ENCODE measurements around the gene MTF2.

The MTF2 gene

GRCh38 chr1:93178418-93178817 lies 99.3 kb downstream of the MTF2 start:
- Histone ChIP-seq H3F3A (ENCODE audit: insufficient read depth, low read length) (peaks cover 8% of the 10 kb centered on the region; the same call in 1 of the 2 replicates), H3K27me3 (replicated peaks; ENCODE audit: insufficient read depth, low read length) (no peaks in the 10 kb centered on the region), H3K4me2 (ENCODE audit: low read depth, low read length) (peak overlapping the region; percentile 61; the same call in 1 of the 2 replicates), H3K9me2 (replicated peaks; ENCODE audit: insufficient read depth, low read length) (no peaks in the 10 kb centered on the region), H3K4me1 (ENCODE audit: low read length) (no peaks in the 10 kb centered on the region), H4K20me1 (ENCODE audit: insufficient read depth, low read length) (no peaks in the 10 kb centered on the region), H2AFZ (ENCODE audit: low read length) (no peak overlapping the region), H3K36me3 (replicated peaks; ENCODE audit: insufficient read depth, low read length) (no peaks in the 10 kb centered on the region), H3K27ac (ENCODE audit: low read length) (no peak overlapping the region), H3K79me2 (ENCODE audit: low read length) (peaks cover 68% of the 10 kb centered on the region), H3K4me3 (ENCODE audit: low read length) (peak overlapping the region; percentile 72), H3K9me3 (replicated peaks; ENCODE audit: insufficient read depth, low read length) (no peaks in the 10 kb centered on the region), H3K9ac (ENCODE audit: low read length) (no peak overlapping the region)
- DNase-seq, result no peak
- TF ChIP-seq EZH2phosphoT487 (IDR thresholded peaks at IDR 0.05; ENCODE audit: low read length), result no peak
- TF ChIP-seq, protein P1, sequence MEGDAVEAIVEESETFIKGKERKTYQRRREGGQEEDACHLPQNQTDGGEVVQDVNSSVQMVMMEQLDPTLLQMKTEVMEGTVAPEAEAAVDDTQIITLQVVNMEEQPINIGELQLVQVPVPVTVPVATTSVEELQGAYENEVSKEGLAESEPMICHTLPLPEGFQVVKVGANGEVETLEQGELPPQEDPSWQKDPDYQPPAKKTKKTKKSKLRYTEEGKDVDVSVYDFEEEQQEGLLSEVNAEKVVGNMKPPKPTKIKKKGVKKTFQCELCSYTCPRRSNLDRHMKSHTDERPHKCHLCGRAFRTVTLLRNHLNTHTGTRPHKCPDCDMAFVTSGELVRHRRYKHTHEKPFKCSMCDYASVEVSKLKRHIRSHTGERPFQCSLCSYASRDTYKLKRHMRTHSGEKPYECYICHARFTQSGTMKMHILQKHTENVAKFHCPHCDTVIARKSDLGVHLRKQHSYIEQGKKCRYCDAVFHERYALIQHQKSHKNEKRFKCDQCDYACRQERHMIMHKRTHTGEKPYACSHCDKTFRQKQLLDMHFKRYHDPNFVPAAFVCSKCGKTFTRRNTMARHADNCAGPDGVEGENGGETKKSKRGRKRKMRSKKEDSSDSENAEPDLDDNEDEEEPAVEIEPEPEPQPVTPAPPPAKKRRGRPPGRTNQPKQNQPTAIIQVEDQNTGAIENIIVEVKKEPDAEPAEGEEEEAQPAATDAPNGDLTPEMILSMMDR (IDR thresholded peaks at IDR 0.05; ENCODE audit: low read length), result no peak
- TF ChIP-seq EZH2 (optimal IDR thresholded peaks at IDR 0.05; ENCODE audit: low read depth, low read length), result no peak

GRCh38 chr1:93179886-93180722 lies 101.0 kb downstream of the MTF2 start, which contains the start of gene TMED5:
Gene TMED5 (minus strand): TSS chr1:93180413. CDS start chr1:93180242, 171 bp downstream.
- no peaks in the 10 kb centered on the region for H3K9me3 ChIP-seq (replicated peaks; ENCODE audit: insufficient read depth, low read length)
- H3K27ac ChIP-seq (ENCODE audit: low read length), result peak within 1 kb of the TSS; percentile 88
- no peaks in the 10 kb centered on the region for H3K9me2 ChIP-seq (replicated peaks; ENCODE audit: insufficient read depth, low read length)
- no peak for TF ChIP-seq EZH2 (optimal IDR thresholded peaks at IDR 0.05; ENCODE audit: low read depth, low read length)
- TF ChIP-seq, protein P1 (IDR thresholded peaks at IDR 0.05; ENCODE audit: low read length), result no peak
- no peak for TF ChIP-seq EZH2phosphoT487 (IDR thresholded peaks at IDR 0.05; ENCODE audit: low read length)
- peak within 1 kb of the TSS; percentile 84 for H3K9ac ChIP-seq (ENCODE audit: low read length)
- no peaks in the 10 kb centered on the region for H3K4me1 ChIP-seq (ENCODE audit: low read length)
- H3K4me3 ChIP-seq (ENCODE audit: low read length), result peak within 1 kb of the TSS; percentile 72
- no peaks in the 10 kb centered on the region for H3K27me3 ChIP-seq (replicated peaks; ENCODE audit: insufficient read depth, low read length)
- no peaks in the 10 kb centered on the region for H4K20me1 ChIP-seq (ENCODE audit: insufficient read depth, low read length)
- no peaks in the 10 kb centered on the region for H3K36me3 ChIP-seq (replicated peaks; ENCODE audit: insufficient read depth, low read length)
- peaks cover 56% of the 10 kb centered on the region for H3K79me2 ChIP-seq (ENCODE audit: low read length)
- DNase-seq, result peak; percentile 93
- H3K4me2 ChIP-seq (ENCODE audit: low read depth, low read length), result peak within 1 kb of the TSS; percentile 69
- peak within 1 kb of the TSS; percentile 61 for H2AFZ ChIP-seq (ENCODE audit: low read length)
- peaks cover 8% of the 10 kb centered on the region; the same call in 1 of the 2 replicates for H3F3A ChIP-seq (ENCODE audit: insufficient read depth, low read length)

GRCh38 chr1:93180723-93181613 lies 101.9 kb downstream of the MTF2 start, which contains the start of gene CCDC18:
Gene CCDC18 (plus strand): TSS chr1:93180724. CDS start chr1:93183362, 2,638 bp downstream.
- TF ChIP-seq EZH2 (optimal IDR thresholded peaks at IDR 0.05; ENCODE audit: low read depth, low read length) (no peak), EZH2phosphoT487 (IDR thresholded peaks at IDR 0.05; ENCODE audit: low read length) (no peak)
- TF ChIP-seq, protein P1 (IDR thresholded peaks at IDR 0.05; ENCODE audit: low read length), result no peak
- Histone ChIP-seq H2AFZ (ENCODE audit: low read length) (peak within 1 kb of the TSS; percentile 61), H3K27me3 (replicated peaks; ENCODE audit: insufficient read depth, low read length) (no peaks in the 10 kb centered on the region), H3K4me3 (ENCODE audit: low read length) (peak within 1 kb of the TSS; percentile 72), H3K9me3 (replicated peaks; ENCODE audit: insufficient read depth, low read length) (no peaks in the 10 kb centered on the region), H3K79me2 (ENCODE audit: low read length) (peaks cover 49% of the 10 kb centered on the region), H3F3A (ENCODE audit: insufficient read depth, low read length) (peaks cover 8% of the 10 kb centered on the region; the same call in 1 of the 2 replicates), H3K27ac (ENCODE audit: low read length) (peak within 1 kb of the TSS; percentile 88), H3K36me3 (replicated peaks; ENCODE audit: insufficient read depth, low read length) (no peaks in the 10 kb centered on the region), H3K9ac (ENCODE audit: low read length) (peak within 1 kb of the TSS; percentile 84), H3K4me1 (ENCODE audit: low read length) (no peaks in the 10 kb centered on the region), H3K9me2 (replicated peaks; ENCODE audit: insufficient read depth, low read length) (no peaks in the 10 kb centered on the region), H3K4me2 (ENCODE audit: low read depth, low read length) (peak within 1 kb of the TSS; percentile 69), H4K20me1 (ENCODE audit: insufficient read depth, low read length) (no peaks in the 10 kb centered on the region)
- DNase-seq, result peak; percentile 42

Measured in MM.1S (cell line).